Calu3 (cell line): ENCODE data around the gene FAM13B. TPM values are rescaled to one million over a fixed set of nuclear protein-coding genes. Genes with fewer than 3 reads are reported as not detected.

Experiments
- BruUV-seq: library from RNA; stranded (reverse); fragments of 400-500 nt; replicated peaks from 2 replicates; lab custom pipeline; 2021; lab: Mats Ljungman, UMichigan
- CTCF ChIA-PET: fragments of 300-600 bp; sonication (Branson Sonifier 250); formaldehyde crosslinking; loops from one replicate; lab custom pipeline; 2022; ENCODE audit warnings: antibody characterized with exemption; lab: Charles Lee
- DNase-seq: peaks from one replicate; pipeline ENCODE4 v3.0.0; 2022
- H3K27ac Mint-ChIP-seq: one replicate; pipeline ENCODE4 v1.8.0; 2022; ENCODE audit warnings: mixed read lengths; ENCODE audit not compliant: unreplicated experiment
- H3K27me3 Mint-ChIP-seq: one replicate; pipeline ENCODE4 v1.8.0; 2022; ENCODE audit warnings: mixed read lengths; ENCODE audit not compliant: unreplicated experiment
- H3K36me3 Mint-ChIP-seq: one replicate; pipeline ENCODE4 v1.8.0; 2022; ENCODE audit warnings: mild to moderate bottlenecking, moderate library complexity, mixed read lengths; ENCODE audit not compliant: insufficient read depth, unreplicated experiment
- H3K4me1 Mint-ChIP-seq: one replicate; pipeline ENCODE4 v1.8.0; 2022; ENCODE audit warnings: mild to moderate bottlenecking, low read depth, mixed read lengths; ENCODE audit not compliant: unreplicated experiment
- H3K4me3 Mint-ChIP-seq: one replicate; pipeline ENCODE4 v1.8.0; 2022; ENCODE audit warnings: mild to moderate bottlenecking, low read depth, moderate library complexity, mixed read lengths; ENCODE audit not compliant: unreplicated experiment
- H3K9me3 Mint-ChIP-seq: one replicate; pipeline ENCODE4 v1.8.0; 2022; ENCODE audit warnings: low read depth, mixed read lengths; ENCODE audit not compliant: unreplicated experiment
- intact Hi-C: fragments of 100-400 bp; cut with micrococcal nuclease; formaldehyde crosslinking; loops from one replicate; pipeline ENCODE4 v1.10.0; 2022; ENCODE audit not compliant: unreplicated experiment
- total RNA-seq: library from RNA; stranded (reverse); gene quantifications from 2 replicates; pipeline ENCODE4 v1.2.3, GENCODE V29; 2022
- TF ChIP-seq, protein P1 (sequence below): fragments of 200-600 bp; IDR thresholded peaks from one replicate; pipeline ENCODE4 v1.8.0; 2022; ENCODE audit warnings: antibody characterized with exemption; ENCODE audit not compliant: unreplicated experiment

FAM13B gene
- total RNA-seq, 1 experiment from 2014 or later, result 34.9 TPM

DNA sequence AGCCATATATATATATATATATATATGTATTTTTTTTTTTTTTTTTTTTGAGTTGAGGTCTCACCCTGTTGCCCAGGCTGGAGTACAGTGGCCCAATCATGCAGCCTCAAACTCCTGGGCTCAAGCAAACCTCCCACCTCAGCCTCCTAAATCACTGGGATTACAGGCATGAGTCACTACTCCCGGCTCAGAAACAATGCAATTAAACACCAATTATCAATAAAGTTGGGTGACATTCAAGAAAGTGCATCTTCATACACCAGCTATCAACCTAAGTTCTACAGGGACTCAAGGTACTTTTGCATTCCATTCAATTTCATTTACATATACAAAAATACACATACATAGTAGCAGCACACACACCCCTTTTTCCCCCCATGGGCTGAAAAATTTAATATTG, 7.6 kb downstream of the FAM13B start:
- Mint-ChIP-seq H3K4me3 (no peak overlapping the region), H3K27ac (no peak overlapping the region), H3K36me3 (peaks cover 3% of the 10 kb centered on the region), H3K27me3 (no peaks in the 10 kb centered on the region), H3K4me1 (peaks cover 49% of the 10 kb centered on the region), H3K9me3 (no peaks in the 10 kb centered on the region)
- TF ChIP-seq, protein P1, sequence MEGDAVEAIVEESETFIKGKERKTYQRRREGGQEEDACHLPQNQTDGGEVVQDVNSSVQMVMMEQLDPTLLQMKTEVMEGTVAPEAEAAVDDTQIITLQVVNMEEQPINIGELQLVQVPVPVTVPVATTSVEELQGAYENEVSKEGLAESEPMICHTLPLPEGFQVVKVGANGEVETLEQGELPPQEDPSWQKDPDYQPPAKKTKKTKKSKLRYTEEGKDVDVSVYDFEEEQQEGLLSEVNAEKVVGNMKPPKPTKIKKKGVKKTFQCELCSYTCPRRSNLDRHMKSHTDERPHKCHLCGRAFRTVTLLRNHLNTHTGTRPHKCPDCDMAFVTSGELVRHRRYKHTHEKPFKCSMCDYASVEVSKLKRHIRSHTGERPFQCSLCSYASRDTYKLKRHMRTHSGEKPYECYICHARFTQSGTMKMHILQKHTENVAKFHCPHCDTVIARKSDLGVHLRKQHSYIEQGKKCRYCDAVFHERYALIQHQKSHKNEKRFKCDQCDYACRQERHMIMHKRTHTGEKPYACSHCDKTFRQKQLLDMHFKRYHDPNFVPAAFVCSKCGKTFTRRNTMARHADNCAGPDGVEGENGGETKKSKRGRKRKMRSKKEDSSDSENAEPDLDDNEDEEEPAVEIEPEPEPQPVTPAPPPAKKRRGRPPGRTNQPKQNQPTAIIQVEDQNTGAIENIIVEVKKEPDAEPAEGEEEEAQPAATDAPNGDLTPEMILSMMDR, result no peak
- DNase-seq, result no peak
- BruUV-seq, result no TSS peak
- intact Hi-C loops, result no loop called here
- CTCF ChIA-PET, result interaction anchor here (1.2 kb wide), 1 partner anchor 11 kb away, joined by 4 read pairs; no protein-coding TSS in a partner anchor

DNA sequence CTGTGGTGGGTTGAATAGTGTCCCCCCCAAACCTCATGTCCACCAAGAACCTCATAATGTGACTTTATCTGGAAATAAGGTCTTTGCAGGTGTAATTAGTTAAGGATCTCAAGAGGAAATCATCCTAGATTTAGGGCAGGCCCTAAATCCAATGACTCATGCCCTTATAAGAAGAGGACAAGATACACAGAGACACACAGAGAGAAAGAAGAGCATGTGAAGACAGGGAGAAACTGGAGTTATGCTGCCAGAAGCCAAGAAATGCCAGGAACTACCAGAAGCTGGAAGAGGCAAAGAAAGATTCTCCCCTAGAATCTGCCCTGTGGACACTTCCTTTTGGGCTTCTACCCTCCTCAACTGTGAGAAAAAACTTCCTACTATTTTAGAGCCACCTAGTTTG, 8.8 kb downstream of the FAM13B start:
- DNase-seq, result no peak
- Mint-ChIP-seq H3K27me3 (no peaks in the 10 kb centered on the region), H3K36me3 (peaks cover 4% of the 10 kb centered on the region), H3K4me1 (peaks cover 37% of the 10 kb centered on the region), H3K27ac (no peak overlapping the region), H3K9me3 (no peaks in the 10 kb centered on the region), H3K4me3 (no peak overlapping the region)
- CTCF ChIA-PET, result no interaction called here
- TF ChIP-seq, protein P1, result no peak
- no TSS peak for BruUV-seq
- intact Hi-C loops, result no loop called here

DNA sequence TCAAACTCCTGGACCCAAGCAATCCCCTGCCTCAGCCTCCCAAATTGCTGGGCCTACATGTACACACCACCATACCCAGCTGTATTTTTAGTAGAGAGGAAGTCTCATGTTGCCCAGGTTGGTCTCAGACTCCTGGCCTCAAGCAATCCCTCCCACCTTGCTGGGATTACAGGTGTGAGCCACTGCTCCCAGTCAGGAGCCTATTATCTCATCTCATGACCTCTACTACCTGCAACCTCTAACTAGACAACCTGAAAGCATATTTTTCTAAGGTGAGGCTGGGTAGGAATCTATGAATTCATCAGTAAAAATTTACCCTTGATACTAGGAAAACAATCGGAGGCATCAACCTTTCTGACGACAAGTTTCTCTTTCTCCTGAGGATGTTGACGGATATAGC, 10.0 kb downstream of the FAM13B start:
- no peak for DNase-seq
- no peaks in the 10 kb centered on the region for H3K9me3 Mint-ChIP-seq
- H3K27ac Mint-ChIP-seq, result no peak overlapping the region
- H3K36me3 Mint-ChIP-seq, result peaks cover 13% of the 10 kb centered on the region
- CTCF ChIA-PET, result interaction anchor here (1.5 kb wide), 1 partner anchor 10 kb away, joined by 3 read pairs; the partner anchor contains the start of gene FAM13B
- no peaks in the 10 kb centered on the region for H3K27me3 Mint-ChIP-seq
- intact Hi-C loops, result no loop called here
- H3K4me1 Mint-ChIP-seq, result peaks cover 35% of the 10 kb centered on the region
- BruUV-seq, result no TSS peak
- no peak overlapping the region for H3K4me3 Mint-ChIP-seq
- TF ChIP-seq, protein P1, result no peak

DNA sequence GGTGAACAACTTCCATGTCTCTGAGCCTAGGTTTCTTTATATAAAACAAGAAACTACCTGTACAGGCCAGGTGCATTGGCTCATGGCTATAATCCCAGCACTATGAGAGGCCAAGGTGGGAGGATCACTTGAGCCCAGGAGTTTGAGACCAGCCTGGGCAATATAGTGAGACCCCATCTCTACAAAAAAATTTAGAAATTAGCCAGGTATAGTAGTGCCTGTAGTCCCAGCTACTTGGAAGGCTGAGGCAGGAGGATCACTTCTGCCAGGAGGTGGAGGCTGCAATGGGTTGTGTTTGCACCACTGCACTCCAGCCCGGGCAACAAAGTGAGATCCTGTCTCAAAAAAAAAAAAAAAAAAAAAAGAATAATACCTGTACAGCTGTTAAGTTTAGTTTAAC, 11.1 kb downstream of the FAM13B start:
- CTCF ChIA-PET, result interaction anchor here (0.8 kb wide), 1 partner anchor 14 kb away, joined by 3 read pairs; no protein-coding TSS in a partner anchor

More for the DNA sequence above, 11.1 kb downstream of the FAM13B start:
- Mint-ChIP-seq H3K36me3 (peaks cover 22% of the 10 kb centered on the region), H3K4me3 (no peak overlapping the region), H3K27ac (no peak overlapping the region), H3K9me3 (no peaks in the 10 kb centered on the region), H3K27me3 (no peaks in the 10 kb centered on the region), H3K4me1 (peaks cover 28% of the 10 kb centered on the region)
- no TSS peak for BruUV-seq
- TF ChIP-seq, protein P1, result no peak
- intact Hi-C loops, result no loop called here
- DNase-seq, result no peak
